Smooth muscle cell of the brain vasculature (primary cell): ENCODE results near the gene TPO.

ENCODE experiments used
- DNase-seq: peaks from one replicate; pipeline ENCODE4 v3.0.0-alpha.2; 2012; ENCODE audit warnings: low read depth, low spot score

TPO gene

GRCh38 chr2:1448009-1448408 is 34.7 kb downstream of the TPO start:
- no peak for DNase-seq

GRCh38 chr2:1450915-1451314 is 37.7 kb downstream of the TPO start:
- no peak for DNase-seq

- DNase-seq: no peak
These were observed 38.2 kb downstream of the TPO start for GRCh38 chr2:1451422-1451821.

GRCh38 chr2:1453561-1453960 is 40.3 kb downstream of the TPO start:
- no peak for DNase-seq

- no peak for DNase-seq
These were observed 41.1 kb downstream of the TPO start for GRCh38 chr2:1454346-1454745.

GRCh38 chr2:1455466-1455865 is 42.2 kb downstream of the TPO start:
- no peak for DNase-seq

- no peak for DNase-seq
These were observed 45.2 kb downstream of the TPO start for GRCh38 chr2:1458432-1458831.

- DNase-seq: no peak
These were observed 46.5 kb downstream of the TPO start for GRCh38 chr2:1459727-1460126.

GRCh38 chr2:1460851-1461418 is 47.7 kb downstream of the TPO start:
- no peak for DNase-seq

GRCh38 chr2:1461507-1462390 is 48.5 kb downstream of the TPO start:
- no peak for DNase-seq

GRCh38 chr2:1462994-1463393 is 49.7 kb downstream of the TPO start:
- DNase-seq: no peak

GRCh38 chr2:1472350-1472749 is 59.1 kb downstream of the TPO start:
- DNase-seq: no peak

GRCh38 chr2:1476617-1477195 is 63.4 kb downstream of the TPO start:
- no peak for DNase-seq

GRCh38 chr2:1477196-1478040 is 64.2 kb downstream of the TPO start:
- DNase-seq: no peak

GRCh38 chr2:1478311-1479305 is 65.3 kb downstream of the TPO start:
- no peak for DNase-seq

- DNase-seq: no peak
These were observed 66.1 kb downstream of the TPO start for GRCh38 chr2:1479346-1479745.

- no peak for DNase-seq
These were observed 67.4 kb downstream of the TPO start for GRCh38 chr2:1480671-1481076.

- DNase-seq: no peak
These were observed 68.4 kb downstream of the TPO start for GRCh38 chr2:1481406-1482252.

GRCh38 chr2:1482253-1482675 is 69.0 kb downstream of the TPO start:
- DNase-seq: no peak

- no peak for DNase-seq
These were observed 69.7 kb downstream of the TPO start for GRCh38 chr2:1482981-1483380.
